Lung (tissue), 12 donors: ENCODE data around the gene C1QTNF6. TPM values are rescaled to one million over a fixed set of nuclear protein-coding genes. Genes with fewer than 3 reads are reported as not detected.

Source experiments
- ATAC-seq: fragments of 200-7000 bp; cut with Tn5 transposase; one replicate; pipeline ENCODE4 v1.9.1; 2020; ENCODE audit warnings: moderate number of reproducible peaks; ENCODE audit not compliant: insufficient read depth, low FRiP score
- DNase-seq, 3 donors: peaks; one replicate each; pipeline ENCODE4 v3.0.0-alpha.2; 2013 to 2017
- H3K27ac ChIP-seq, 2 donors: one replicate each; pipeline ENCODE4 v1.5.1; 2013; ENCODE audit warnings: mild to moderate bottlenecking in 2 of 2, moderate library complexity in 2 of 2, control low read depth in 1 of 2, inconsistent platforms in 1 of 2, low read depth in 1 of 2, low read length in 1 of 2
- H3K27me3 ChIP-seq, 3 donors: one replicate each; pipeline ENCODE4 v1.5.1; 2013; ENCODE audit warnings: low read length in 2 of 3; ENCODE audit not compliant: control insufficient read depth in 3 of 3, insufficient read depth in 3 of 3
- H3K36me3 ChIP-seq, 4 donors: one replicate each; pipeline ENCODE4 v1.5.1; 2013; ENCODE audit warnings: low read length in 4 of 4, mild to moderate bottlenecking in 1 of 4, moderate library complexity in 1 of 4; ENCODE audit not compliant: control insufficient read depth in 4 of 4, insufficient read depth in 4 of 4
- H3K4me1 ChIP-seq, 5 donors: one replicate each; pipeline ENCODE4 v1.5.1; 2013; ENCODE audit warnings: low read length in 5 of 5, mild to moderate bottlenecking in 2 of 5, moderate library complexity in 1 of 5; ENCODE audit not compliant: control insufficient read depth in 5 of 5, insufficient read depth in 5 of 5
- H3K4me3 ChIP-seq: one replicate; pipeline ENCODE4 v1.5.1; 2013; ENCODE audit warnings: mild to moderate bottlenecking, control low read depth, moderate library complexity
- H3K9ac ChIP-seq, 2 donors: one replicate each; pipeline ENCODE4 v1.5.1; 2013; ENCODE audit warnings: low read length in 2 of 2, control low read depth in 1 of 2; ENCODE audit not compliant: insufficient read depth in 1 of 2
- H3K9me3 ChIP-seq, 4 donors: one replicate each; pipeline ENCODE4 v1.5.1; 2013; ENCODE audit warnings: low read length in 3 of 4, mild to moderate bottlenecking in 1 of 4, moderate library complexity in 1 of 4; ENCODE audit not compliant: control insufficient read depth in 4 of 4, insufficient read depth in 3 of 4
- WGBS, 2 donors: extraction: QIAGEN DNeasy Blood & Tissue Kit; methylation state at CpG; one replicate each; pipeline ENCODE4 v1.1.7; 2013; 5-methylcytosine and 5-hydroxymethylcytosine counted together
- polyA plus RNA-seq, 2 donors: library from polyadenylated mRNA; stranded (reverse); fragments of 200-250 nt; gene quantifications; one replicate each; pipeline ENCODE4 v1.2.1, GENCODE V29; 2013
- total RNA-seq, 2 donors: library from RNA; depleted of rRNA in 1 of 2; stranded (reverse); fragments of >200 nt in 1 of 2; gene quantifications; one replicate each; pipeline ENCODE4 v1.2.1, GENCODE V29; 2014 to 2021
- TF ChIP-seq, protein P1 (sequence below): IDR thresholded peaks from 2 replicates; pipeline ENCODE4 v1.5.1; 2012; ENCODE audit warnings: mild to moderate bottlenecking; ENCODE audit errors: control extremely low read depth, extremely low read depth
- donor health status: control.
- donor health status: control.
- donor health status: Bipolar disorder and iron deficiency.
- donor health status: healthy.
- donor health status: DM: yes; HTN: yes; CAD: no.

The C1QTNF6 gene
- total and polyA plus RNA-seq, 4 donors = 3.8 to 14.0 (median 4.3) TPM

DNA sequence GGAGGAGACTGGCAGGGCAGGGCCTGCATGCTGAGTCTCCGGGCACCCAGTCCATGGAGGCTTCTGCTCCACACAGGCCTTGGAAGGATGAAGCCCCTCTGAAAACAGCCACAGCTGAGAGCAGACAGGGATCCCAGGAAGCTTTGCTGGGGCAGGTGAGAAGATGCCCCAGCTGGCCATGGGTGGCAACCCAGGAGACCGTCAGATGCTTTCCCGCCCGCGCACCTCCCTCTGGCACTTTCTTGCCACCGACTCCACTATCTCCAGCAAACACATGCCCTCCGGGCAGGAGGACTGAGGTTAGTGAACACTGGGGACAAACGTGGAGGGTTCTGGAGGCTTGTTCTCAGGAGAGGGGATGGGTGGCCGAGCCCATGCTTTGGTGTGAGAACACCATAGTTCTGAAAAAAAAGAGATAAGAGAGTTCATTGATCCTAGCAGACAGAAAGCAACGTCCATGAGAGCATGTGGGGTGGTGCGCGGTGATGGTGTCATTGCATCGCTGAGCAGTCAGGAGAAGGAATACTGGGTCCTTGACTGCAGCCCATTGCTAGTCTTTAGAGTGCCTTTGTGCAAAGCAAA is 2.3 kb downstream of the C1QTNF6 start:
- no peak for ATAC-seq
- Histone ChIP-seq H3K4me3 (no peak overlapping the region), H3K27me3 (no peaks in the 10 kb centered on the region), H3K36me3 (peaks cover 0 to 1% (median 0%) of the 10 kb centered on the region in 4 donors), H3K27ac (no peak overlapping the region), H3K9ac (no peak overlapping the region), H3K9me3 (no peaks in the 10 kb centered on the region), H3K4me1 (peaks cover 6 to 38% (median 11%) of the 10 kb centered on the region in 5 donors)
- WGBS, 2 donors = 79 to 80% methylated on average over 13 of the region's 13 CpGs
- DNase-seq = no peak
- TF ChIP-seq, protein P1, sequence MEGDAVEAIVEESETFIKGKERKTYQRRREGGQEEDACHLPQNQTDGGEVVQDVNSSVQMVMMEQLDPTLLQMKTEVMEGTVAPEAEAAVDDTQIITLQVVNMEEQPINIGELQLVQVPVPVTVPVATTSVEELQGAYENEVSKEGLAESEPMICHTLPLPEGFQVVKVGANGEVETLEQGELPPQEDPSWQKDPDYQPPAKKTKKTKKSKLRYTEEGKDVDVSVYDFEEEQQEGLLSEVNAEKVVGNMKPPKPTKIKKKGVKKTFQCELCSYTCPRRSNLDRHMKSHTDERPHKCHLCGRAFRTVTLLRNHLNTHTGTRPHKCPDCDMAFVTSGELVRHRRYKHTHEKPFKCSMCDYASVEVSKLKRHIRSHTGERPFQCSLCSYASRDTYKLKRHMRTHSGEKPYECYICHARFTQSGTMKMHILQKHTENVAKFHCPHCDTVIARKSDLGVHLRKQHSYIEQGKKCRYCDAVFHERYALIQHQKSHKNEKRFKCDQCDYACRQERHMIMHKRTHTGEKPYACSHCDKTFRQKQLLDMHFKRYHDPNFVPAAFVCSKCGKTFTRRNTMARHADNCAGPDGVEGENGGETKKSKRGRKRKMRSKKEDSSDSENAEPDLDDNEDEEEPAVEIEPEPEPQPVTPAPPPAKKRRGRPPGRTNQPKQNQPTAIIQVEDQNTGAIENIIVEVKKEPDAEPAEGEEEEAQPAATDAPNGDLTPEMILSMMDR = no peak

- WGBS, 2 donors = 91 to 92% methylated on average over 18 of the region's 18 CpGs
- TF ChIP-seq, protein P1 = no peak
- no peak overlapping the region for H3K27ac ChIP-seq
Measured at GRCh38 chr22:37184816-37185541, 3.1 kb downstream of the C1QTNF6 start.

GRCh38 chr22:37184380-37184755 is 3.7 kb downstream of the C1QTNF6 start:
- no peak overlapping the region for H3K27ac ChIP-seq
- DNase-seq = no peak
- WGBS, 2 donors = 91% methylated on average over 12 of the region's 12 CpGs

More at GRCh38 chr22:37184816-37185541, 3.1 kb downstream of the C1QTNF6 start:
- Histone ChIP-seq H3K27me3 (no peaks in the 10 kb centered on the region), H3K9me3 (no peaks in the 10 kb centered on the region), H3K4me1 (peaks cover 6 to 38% (median 15%) of the 10 kb centered on the region in 5 donors), H3K4me3 (no peak overlapping the region), H3K9ac (peak overlapping the region in 1 of 2 donors; percentile 11), H3K36me3 (peaks cover 0 to 1% (median 0%) of the 10 kb centered on the region in 4 donors)
- ATAC-seq (no peak), DNase-seq (no peak)

More at GRCh38 chr22:37184380-37184755, 3.7 kb downstream of the C1QTNF6 start:
- Histone ChIP-seq H3K4me3 (no peak overlapping the region), H3K36me3 (peaks cover 0 to 1% (median 0%) of the 10 kb centered on the region in 4 donors), H3K9me3 (no peaks in the 10 kb centered on the region), H3K9ac (no peak overlapping the region), H3K27me3 (no peaks in the 10 kb centered on the region), H3K4me1 (peaks cover 6 to 32% (median 16%) of the 10 kb centered on the region in 5 donors)
- TF ChIP-seq, protein P1 = no peak
- ATAC-seq = no peak
